ENCODE results near the gene COX19. TPM values are rescaled to one million over a fixed set of nuclear protein-coding genes. Genes with fewer than 3 reads are reported as not detected.

COX19 gene
- total RNA-seq, 1 experiment from 2014 or later = 11.5 TPM

DNA sequence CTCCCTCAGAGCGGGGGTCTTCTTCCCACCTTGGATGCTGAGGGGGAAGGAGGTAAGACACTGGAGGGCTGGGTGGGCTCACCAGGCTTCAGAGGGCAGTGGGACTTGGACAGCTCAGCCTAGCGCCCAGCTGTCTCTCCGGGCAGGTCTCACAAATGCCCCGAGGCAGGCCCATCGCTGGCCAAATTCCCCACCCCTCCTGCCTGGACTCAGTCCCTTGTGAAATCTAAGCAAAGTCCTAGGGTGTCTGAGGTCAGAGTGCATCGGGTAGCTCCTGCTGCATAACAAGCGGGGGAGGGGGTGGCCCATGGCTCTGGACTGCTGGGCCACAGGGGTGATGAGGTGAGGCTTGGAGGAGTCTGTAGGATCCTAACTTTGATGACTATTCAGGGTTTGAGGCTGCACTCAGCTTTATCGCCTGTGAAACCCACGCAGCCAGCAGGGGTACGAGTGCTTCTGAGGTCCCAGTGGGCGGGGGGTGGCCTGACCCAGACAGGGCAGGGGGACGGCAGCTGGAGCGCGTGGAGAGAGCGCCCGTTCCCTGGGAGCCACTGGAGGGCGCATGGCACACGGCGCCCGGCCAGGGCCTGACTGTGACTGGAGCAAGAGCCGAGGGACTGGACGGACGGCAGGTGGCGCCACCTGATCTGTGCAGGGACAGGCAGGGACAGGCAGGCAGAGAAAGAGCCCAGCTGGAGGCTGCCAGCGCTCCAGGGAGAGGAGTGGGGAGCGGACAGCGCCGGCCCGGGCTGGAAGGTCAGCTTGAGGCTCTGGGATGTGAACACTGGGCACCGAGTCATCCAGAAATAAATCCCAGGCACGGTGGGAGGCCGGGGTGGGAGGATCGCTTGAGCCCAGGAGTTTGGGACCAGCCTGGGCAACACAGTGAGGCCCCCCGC lies 17.6 kb upstream of the COX19 start:
- peak; percentile 99 for DNase-seq (ENCODE audit: low read depth)

DNA sequence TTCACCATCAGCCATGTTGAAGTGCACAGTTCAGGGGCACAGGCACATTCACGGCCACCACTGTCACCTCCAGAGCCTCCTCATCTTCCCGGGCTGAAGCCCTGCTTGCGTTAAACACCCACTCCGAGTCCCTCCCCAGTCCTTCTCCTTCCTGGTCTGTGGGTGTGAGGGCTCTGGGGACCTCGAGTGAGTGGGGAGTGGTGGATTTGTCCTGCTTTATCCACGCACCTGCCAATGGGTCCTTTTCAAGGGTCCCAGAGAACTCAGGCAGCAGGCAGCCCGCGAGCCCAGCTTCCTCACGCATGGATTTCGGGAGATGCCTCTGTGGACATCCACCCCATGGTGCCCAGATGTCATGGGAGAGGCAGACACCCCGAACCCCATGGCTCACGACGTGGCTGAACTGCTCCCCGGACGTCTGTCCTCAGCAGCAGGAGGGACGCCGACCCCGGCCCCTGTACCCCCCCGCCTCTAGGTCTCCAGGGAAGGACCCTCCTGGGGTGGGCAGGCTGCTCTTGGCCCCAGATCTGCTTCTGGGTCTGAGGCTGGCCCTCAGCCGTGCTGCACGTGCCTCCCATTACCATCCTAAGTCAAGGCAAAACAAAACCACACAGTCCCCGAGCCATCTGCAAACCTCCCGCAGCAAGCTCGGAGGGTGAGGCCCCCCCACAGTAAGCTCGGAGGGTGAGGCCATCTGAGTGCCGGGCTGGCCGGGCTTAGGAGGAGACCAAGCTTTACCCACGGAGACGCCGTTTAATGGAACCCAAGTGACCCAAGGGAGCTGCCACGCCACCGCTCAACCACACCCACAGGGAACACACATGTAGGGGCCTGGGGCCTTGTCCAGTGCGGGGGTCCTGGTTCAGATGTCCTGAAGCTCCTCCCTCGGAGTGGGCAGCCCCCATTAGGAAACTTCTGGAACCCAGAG lies 16.6 kb upstream of the COX19 start:
- no peak for DNase-seq (ENCODE audit: low read depth)

DNA sequence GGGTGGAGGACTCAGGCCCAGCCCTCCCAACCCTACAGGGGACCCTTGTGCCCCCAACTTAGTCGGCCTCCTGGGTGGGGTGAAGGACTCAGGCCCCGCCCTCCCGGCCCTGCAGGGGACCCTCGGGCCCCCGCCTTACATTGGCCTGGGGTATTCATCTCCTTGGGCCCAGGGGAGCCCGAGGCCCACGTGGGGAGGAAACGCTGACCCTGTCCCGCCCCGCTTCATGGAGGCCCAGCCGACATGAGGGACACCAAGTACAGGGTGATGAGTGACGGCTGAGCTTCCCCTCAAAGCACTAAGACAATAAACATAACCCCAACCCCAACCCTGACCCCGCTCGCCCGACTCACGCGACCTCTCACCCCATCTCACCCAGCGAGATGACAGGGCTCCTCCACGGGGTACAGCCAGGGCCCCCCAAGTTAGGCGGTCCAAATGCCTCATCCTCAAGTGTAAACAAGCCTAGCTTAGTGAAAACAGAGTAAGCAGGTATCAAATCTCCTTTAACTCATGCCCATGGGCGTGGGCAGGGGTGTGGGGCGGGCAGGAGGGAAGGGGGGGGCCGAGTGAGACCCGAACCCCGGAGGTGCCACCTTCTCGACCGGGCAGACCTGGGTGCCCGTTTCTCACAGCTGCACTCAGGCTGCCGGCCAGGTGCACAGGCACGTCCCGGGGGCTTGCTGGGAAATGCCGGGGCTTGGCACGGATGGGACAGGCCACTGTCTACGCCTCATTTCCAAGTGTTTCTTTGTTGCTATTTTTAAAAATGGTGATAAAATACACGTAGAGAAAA lies 15.8 kb upstream of the COX19 start:
- no peak for DNase-seq (ENCODE audit: low read depth)

DNA sequence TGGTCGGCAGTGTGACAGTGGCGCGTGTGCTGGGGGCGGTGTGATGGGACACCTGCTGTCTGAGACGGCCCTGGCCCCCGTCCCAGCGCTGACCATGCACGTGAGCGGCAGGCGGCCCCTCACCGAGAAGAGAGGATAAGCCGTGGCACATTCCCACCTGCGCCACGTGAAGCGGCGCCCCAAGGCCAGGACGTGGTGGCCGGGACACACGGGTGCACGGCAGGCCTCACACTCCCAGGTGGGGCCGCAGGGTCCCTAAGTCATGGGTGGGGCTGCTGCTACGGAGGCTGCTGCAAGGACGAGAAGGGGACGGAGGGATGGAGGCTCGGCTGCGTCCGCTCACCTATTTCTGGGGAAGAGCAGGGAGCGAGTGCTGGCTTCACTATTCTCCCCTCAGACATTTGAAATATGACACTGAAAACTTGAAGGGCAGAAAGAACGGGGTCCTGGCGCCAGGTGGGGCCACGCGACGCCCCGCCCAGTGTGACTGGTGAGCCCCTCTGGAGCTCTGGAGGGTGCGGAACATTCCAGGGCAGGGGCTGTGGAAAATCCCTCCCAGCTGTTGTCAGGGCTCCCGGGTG lies 15.1 kb upstream of the COX19 start:
- DNase-seq (ENCODE audit: low read depth) = no peak

DNA sequence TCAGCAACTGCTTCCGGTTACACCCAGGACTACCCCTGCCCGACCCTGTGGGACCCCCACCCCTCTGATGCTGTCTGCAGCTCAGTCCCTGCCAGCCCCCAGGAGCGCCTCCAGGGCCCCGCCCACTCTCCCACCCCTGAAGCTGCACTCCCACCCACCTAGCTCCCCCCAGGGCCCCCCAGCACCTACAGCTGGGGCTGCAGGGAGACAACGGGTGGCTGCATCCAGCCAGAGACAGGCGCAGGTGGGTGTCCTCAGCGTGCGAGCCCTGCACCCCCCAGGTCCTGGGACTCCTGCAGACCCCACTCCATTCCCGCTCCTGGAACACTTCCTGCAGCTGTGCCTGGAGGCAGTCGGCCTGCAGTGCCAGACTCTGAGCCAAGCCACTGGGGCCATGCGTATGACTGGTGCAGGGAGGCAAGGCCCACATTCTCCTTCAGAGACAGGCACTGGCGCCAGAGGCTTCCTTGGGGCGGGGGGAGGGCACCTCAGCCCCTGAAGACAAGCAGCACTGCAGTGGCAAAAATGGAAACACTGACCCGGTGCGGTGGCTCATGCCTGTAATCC lies 13.7 kb upstream of the COX19 start:
- DNase-seq (ENCODE audit: low read depth) = peak; percentile 60

DNA sequence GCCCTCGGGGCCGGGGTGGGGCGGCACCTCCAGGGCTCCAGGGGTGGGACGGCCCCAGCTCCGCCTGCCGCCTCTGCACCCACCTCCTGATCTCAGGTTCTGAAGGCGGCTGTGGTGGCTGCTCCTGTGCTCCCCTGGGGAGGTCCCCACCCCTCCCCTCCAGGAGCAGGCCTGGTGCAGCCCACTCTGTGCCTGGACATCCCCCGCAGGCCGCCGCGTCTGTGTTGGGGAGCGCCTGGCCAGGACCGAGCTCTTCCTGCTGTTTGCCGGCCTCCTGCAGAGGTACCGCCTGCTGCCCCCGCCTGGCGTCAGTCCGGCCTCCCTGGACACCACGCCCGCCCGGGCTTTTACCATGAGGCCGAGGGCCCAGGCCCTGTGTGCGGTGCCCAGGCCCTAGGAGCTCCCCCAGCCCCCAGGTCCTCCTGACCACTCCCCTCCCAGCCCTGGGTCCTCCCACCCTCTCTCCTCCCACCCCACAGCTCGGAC lies 13.1 kb upstream of the COX19 start:
- peak; percentile 44 for DNase-seq (ENCODE audit: low read depth)

DNA sequence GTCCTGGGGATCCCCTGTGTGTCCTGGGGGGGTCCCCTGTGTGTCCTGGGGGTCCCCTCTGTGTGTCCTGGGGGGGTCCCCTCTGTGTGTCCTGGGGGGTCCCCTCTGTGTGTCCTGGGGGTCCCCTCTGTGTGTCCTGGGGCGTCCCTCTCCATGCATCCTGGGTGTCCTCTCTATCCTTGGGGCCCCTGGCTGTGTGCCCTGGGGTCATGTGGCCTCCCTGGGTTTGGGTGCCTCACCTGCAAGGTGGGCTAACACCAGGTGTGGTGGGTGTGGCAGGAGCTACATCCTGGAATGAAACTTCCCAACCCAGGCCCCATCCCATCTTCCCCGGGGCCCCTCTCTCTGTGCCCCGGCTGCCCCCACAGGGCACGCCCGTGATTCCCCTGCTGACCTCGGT lies 12.6 kb upstream of the COX19 start:
- DNase-seq (ENCODE audit: low read depth) = no peak

DNA sequence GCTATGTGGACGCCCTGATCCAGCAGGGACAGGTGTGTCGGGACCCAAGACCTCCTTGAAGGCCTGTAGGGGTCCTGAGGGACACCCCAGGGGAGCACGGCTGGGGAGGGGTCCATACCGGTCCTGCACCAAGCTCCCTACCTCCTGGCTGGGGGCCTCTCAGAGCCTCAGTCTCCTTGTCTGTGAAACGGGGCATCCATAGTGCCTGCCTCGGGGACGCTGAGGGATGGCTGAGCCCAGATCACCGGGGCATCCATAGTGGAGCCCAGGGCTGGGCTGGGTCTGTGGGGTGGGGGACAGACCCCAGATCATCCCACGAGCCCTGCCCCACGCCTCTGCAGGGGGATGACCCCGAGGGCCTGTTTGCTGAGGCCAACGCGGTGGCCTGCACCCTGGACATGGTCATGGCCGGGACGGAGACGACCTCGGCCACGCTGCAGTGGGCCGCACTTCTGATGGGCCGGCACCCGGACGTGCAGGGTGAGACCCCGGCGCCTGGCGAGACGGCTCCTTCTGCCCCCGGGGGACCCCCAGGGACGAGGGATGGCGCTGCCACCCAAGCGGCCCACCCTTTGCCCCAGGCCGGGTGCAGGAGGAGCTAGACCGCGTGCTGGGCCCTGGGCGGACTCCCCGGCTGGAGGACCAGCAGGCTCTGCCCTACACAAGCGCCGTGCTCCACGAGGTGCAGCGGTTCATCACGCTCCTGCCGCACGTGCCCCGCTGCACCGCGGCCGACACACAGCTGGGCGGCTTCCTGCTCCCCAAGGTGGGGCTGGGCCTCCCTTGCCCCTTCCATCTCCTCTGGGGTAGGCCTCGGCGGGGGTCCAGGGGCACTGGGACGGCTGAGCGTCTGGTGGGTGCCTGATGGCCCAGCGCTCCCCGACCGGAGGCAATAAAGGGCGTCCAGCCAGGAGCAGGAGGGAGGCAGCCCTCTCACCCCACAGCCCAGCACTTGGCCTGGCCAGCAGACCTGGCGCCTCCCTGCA lies 11.7 kb upstream of the COX19 start:
- no peak for DNase-seq (ENCODE audit: low read depth)

DNA sequence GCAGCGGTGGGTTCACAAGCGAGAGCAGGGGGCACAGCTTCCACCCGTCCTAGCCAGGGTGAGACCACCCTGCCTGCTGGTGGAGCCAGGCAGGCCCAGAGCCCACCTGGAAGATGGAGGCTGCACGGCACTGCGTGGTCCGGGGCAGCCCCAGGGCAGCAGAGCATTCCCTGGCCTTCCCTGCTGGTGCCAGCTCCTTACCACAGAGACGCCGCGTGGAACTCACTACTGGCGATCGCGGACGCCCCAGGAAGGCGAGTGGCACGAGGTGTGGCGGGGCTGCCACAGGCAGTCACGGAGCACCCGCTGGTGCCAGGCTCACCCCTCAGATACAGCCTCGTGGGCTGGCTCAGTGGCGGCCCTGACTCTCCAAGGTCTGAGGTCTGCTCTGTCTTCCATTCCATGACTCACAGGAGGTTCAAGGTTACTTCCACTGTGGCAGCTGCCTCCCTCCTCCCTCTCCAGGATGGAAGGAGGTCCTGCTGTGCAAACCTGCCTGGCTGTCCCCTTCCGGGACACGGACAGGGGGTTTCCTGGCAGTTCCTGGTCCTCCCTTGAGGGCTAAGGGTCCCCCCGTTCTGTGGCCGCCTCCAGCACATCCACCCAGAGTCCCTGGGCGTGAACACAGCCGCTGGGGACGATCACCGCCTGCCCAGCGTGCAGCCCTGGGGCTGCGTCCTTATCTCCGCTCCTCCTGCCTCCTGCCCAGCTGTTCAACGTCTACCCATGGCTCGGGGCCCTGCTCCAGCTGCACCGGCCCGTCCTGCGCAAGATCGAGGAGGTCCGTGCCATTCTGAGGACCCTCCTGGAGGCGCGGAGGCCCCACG lies 10.8 kb upstream of the COX19 start:
- peak; percentile 71 for DNase-seq (ENCODE audit: low read depth)

DNA sequence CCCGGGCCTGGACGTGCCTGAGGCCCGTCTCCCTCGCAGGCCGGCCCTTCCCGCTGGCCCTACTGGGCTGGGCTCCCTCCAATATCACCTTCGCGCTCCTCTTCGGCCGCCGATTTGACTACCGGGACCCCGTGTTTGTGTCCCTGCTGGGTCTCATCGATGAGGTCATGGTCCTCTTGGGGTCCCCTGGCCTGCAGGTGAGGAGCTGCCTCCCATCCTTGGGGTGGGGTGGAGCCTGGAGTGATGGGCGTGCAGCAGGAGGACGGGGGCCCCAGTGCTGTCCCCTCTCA lies 9.7 kb upstream of the COX19 start:
- no peak for DNase-seq (ENCODE audit: low read depth)

DNA sequence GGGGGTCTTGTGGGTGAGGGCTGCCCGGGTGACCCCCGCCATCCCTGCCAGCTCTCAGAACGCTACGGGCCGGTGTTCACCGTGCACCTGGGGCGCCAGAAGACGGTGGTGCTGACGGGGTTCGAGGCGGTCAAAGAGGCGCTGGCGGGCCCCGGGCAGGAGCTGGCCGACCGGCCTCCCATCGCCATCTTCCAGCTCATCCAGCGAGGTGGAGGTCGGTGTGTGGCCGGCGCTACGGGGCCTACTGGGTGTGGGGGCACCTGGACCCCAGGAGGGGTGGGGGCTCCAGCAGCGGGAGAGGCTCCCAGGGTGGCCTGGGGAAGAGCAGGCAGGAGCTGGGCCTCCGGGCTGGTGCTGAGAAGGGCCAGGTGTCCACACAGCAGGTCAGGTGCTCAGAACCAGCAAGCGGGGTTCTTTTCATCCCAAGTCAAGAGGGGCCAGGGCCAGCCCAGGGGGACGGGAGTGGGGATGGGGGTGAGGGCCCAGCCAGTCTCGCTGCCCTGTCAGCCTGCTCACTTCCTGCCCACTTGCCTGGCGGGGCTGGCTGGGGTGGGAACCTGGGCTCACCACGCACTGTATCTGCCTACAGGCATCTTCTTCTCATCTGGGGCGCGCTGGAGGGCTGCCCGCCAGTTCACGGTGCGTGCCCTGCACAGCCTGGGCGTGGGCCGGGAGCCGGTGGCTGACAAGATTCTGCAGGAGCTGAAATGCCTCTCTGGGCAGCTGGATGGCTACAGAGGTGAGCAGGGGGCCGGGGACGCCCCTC lies 9.2 kb upstream of the COX19 start:
- DNase-seq (ENCODE audit: low read depth) = peak; percentile 16

DNA sequence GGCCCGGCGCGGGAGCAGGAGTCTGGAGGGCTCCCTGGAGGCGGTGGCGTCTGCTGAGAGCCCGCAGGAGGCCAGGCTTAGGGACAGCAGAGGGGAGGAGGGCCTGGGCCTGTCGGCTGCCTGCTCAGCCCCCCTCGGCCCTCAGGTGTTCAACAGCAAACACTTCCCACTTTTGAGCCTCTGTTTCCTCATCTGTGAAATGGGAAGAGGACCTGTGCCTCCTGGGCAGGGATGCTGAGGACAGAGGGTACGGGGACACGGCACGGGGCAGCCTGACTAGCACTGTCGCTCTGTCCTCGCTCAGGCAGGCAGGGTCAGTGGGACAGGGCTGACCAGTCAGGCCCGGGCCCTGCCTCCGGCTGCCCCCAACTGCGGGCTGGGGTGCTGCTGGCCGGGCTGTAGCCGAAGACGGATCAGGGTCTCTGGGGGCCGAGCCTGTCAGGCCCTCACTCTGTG lies 8.3 kb upstream of the COX19 start:
- DNase-seq (ENCODE audit: low read depth) = no peak

DNA sequence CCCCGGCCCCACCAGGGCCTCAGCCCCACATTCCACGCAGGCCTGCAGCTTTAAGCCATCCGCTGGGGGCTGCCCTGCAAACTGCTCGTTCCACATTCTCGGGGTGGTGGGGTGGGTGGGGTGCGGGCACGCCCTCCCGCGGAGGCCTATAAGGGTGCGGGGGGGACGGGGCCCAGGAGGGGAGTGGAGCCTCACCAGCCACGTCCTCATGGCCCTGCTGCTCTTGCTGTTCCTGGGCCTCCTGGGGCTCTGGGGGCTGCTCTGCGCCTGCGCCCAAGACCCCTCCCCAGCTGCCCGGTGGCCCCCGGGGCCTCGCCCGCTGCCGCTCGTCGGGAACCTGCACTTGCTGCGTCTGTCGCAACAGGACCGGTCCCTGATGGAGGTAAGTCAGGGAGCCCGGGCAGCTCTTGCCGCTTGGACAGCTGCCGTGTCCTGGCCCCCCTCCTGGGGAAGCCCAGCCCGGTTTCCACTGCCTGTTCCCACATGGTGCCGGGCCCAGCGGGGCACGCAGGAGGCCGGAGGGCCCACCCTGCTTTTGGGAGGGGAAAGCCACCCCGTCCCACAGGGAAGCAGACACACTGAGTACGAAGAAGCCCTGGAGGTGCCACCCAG lies 7.8 kb upstream of the COX19 start, which contains the start of gene CYP2W1:
TSS of gene CYP2W1 (plus strand) at position 178 of the 612 bp plus-strand sequence. CDS start at position 209, 31 bp downstream.
- no peak for DNase-seq (ENCODE audit: low read depth)

DNA sequence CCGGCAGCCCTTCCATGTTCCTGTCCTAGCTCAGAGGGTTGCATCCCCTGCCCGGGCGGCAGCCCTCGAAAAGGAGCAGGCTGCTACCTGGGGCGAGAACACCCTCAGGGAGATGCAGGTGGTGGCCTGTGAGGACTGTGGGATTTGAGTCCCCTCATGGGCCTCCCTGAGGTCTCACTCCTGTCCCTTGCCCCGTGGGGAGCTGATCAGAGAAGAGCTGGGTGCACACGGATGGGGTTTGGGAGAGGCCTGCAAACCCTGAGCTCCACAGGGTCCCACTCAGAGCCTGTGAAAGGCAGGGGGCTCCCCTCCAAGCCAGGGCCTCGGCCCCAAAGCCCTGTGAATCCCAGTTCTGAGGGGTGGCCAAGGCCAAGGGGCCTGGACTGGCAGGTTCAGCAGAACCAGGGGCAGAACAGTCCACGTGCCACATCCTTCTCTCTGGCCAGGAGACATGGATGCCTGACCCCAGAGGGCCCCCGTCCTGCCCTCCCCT lies 7.2 kb upstream of the COX19 start:
- no peak for DNase-seq (ENCODE audit: low read depth)

DNA sequence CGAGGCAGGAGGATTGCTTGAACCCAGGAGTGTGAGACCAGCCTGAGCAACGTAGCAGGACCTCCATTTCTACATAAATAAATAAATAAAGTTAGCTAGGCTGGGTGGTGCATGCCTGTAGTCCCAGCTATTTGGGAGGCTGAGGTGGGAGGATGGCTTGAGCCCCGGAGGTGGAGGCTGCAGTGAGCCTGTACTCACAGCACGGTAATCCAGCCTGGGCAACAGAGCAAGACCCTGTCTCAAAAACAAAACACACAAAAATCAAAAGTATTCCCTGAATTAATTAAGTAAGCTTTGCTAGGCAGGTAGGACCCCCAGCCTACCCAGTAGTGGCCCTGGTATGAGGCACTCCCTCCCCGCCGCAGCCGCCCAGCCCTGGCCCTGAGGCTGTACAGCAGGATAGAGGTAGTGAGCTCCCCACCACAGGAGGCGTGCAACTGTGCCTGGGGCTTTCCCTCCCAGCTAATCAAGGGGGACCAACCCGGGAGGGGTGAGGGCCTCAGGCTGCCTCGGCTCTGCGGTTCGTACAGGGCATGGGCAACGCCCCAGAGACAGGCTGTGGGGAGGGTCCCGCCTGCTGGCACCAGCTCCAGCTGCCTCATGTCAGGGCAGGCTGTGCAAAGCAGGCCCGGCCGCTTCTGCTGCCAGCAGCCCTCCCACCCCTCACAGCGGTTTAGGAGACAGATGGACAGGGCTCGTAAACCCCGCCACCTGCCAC lies 6.6 kb upstream of the COX19 start:
- no peak for DNase-seq (ENCODE audit: low read depth)

DNA sequence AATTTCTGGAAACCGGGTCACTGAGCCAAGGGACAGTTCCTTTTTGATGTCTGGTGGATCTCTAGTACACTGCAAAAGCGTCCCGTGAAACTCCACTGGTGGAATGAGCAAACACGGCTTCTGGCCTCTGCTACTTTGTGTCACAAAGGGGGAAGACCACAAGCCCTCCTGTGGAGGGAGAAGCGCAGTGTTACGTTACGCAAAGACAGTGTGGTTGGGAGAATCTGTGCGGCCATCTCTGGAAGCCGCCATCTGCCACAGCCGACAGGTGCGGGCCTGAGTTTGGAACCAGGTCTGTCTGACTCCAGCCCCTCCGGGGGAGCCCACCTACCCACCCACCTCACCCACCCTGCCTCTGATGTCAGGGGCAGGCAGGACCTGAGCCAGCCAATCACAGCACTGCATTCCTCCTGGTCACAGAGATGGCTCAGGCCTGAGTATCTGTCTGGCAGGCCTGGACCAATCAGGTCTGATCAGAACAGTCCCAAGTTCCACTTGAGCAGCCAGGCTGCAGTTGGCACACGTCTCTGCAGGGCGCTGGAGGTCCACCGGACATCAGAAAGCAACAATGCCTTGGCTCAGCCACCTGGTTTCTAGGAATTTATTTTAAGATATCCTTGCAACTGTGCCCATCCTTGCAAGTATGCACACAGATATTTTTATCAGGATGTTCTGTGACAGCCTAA lies 4.7 kb upstream of the COX19 start:
- peak; percentile 13 for DNase-seq (ENCODE audit: low read depth)
